GM12878 (cell line): ENCODE measurements around the gene C18orf54. TPM values are rescaled to one million over a fixed set of nuclear protein-coding genes. Genes with fewer than 3 reads are reported as not detected.

Experiments
- ATAC-seq: fragments of 200-7000 bp; cut with Tn5 transposase; 3 replicates; pipeline ENCODE4 v1.9.1; 2020; ENCODE audit warnings: mild to moderate bottlenecking, moderate library complexity
- BruUV-seq: library from RNA; stranded (reverse); fragments of 400-500 nt; replicated peaks from 2 replicates; lab custom pipeline; 2021; lab: Mats Ljungman, UMichigan
- CTCF ChIA-PET: fragments of 300-600 bp; sonication (Branson Sonifier 250); formaldehyde crosslinking; extraction: SDS; loops from one replicate; lab custom pipeline; 2021; ENCODE audit warnings: inconsistent platforms; lab: Yijun Ruan, JAX
- POLR2A ChIA-PET: fragments of 350-600 bp; formaldehyde crosslinking; extraction: SDS; loops from one replicate; lab custom pipeline; 2021; ENCODE audit warnings: inconsistent platforms; lab: Charles Lee
- RAD21 ChIA-PET: fragments of 300-600 bp; sonication (Branson Sonifier 250); formaldehyde crosslinking; loops from one replicate; lab custom pipeline; 2023; ENCODE audit warnings: antibody characterized with exemption; ENCODE audit not compliant: unreplicated experiment; lab: Charles Lee
- SMC1A ChIA-PET: fragments of 300-600 bp; sonication (Branson Sonifier 250); formaldehyde crosslinking; loops from one replicate; lab custom pipeline; 2023; ENCODE audit not compliant: unreplicated experiment, uncharacterized antibody; lab: Charles Lee
- DNase-seq: peaks from one replicate; pipeline ENCODE4 v3.0.0-alpha.2; 2011; ENCODE audit warnings: low read depth, low spot score
- FAIRE-seq: peaks from 3 replicates; lab custom pipeline; 2011; peaks lifted over from hg19 to GRCh38; lab: Jason Lieb, UNC
- H2AFZ ChIP-seq: 2 replicates; pipeline ENCODE4 v1.6.0; 2011; ENCODE audit warnings: low read depth, low read length, control low read depth; ENCODE audit not compliant: control insufficient read depth
- H3K27ac ChIP-seq: 2 replicates; pipeline ENCODE4 v1.5.1; 2011; ENCODE audit warnings: control low read depth; ENCODE audit not compliant: control insufficient read depth, insufficient read depth
- H3K27me3 ChIP-seq, 2 experiments: replicated peaks in 1 of 2; 2 replicates each; pipeline versions ENCODE4 v1.6.0 to v1.6.1; 2011; ENCODE audit warnings: low read length in 1 of 2; ENCODE audit not compliant: control insufficient read depth in 2 of 2, insufficient read depth in 2 of 2
- H3K36me3 ChIP-seq, 2 experiments: 2 replicates each; pipeline ENCODE4 v1.5.1; 2011; ENCODE audit warnings: low read length in 1 of 2; ENCODE audit not compliant: control insufficient read depth in 2 of 2, insufficient read depth in 2 of 2
- H3K4me1 ChIP-seq: 2 replicates; pipeline ENCODE4 v1.6.1; 2011; ENCODE audit warnings: mild to moderate bottlenecking, low read length, moderate library complexity, mixed read lengths; ENCODE audit not compliant: control insufficient read depth, insufficient read depth
- H3K4me2 ChIP-seq: 2 replicates; pipeline ENCODE4 v1.6.0; 2011; ENCODE audit warnings: control low read depth; ENCODE audit not compliant: control insufficient read depth, insufficient read depth
- H3K4me3 ChIP-seq: fragments of 200-600 bp; sonication (generic); 2 replicates; pipeline ENCODE4 v1.5.1; 2016
- H3K79me2 ChIP-seq: 2 replicates; pipeline ENCODE4 v1.6.0; 2011; ENCODE audit warnings: low read length; ENCODE audit not compliant: control insufficient read depth, insufficient read depth
- H3K9ac ChIP-seq: 2 replicates; pipeline ENCODE4 v1.8.0; 2011; ENCODE audit warnings: low read length, control low read depth, mixed read lengths; ENCODE audit not compliant: control insufficient read depth, insufficient read depth
- H3K9me3 ChIP-seq: replicated peaks from 3 replicates; pipeline ENCODE4 v1.5.1; 2011; ENCODE audit warnings: mild to moderate bottlenecking, low read length; ENCODE audit not compliant: control insufficient read depth, insufficient read depth
- H4K20me1 ChIP-seq: 2 replicates; pipeline ENCODE4 v1.6.0; 2011; ENCODE audit not compliant: control insufficient read depth, insufficient read depth
- CREB1 ChIP-seq: IDR thresholded peaks from 2 replicates; pipeline ENCODE4 v1.6.1; 2012; ENCODE audit warnings: low read depth, mild to moderate bottlenecking, inconsistent platforms
- KAT2A ChIP-seq: conservative IDR thresholded peaks from 2 replicates; pipeline ENCODE4 v1.6.1; 2011; ENCODE audit warnings: low read depth, low read length; ENCODE audit not compliant: control insufficient read depth
- MEF2B ChIP-seq: fragments of 450-650 bp; IDR thresholded peaks from 2 replicates; pipeline ENCODE4 v1.6.1; 2018; ENCODE audit warnings: mild to moderate bottlenecking, moderate library complexity; ENCODE audit not compliant: partially characterized antibody, poor library complexity, severe bottlenecking
- MTA3 ChIP-seq: IDR thresholded peaks from 2 replicates; pipeline ENCODE4 v1.6.1; 2012; ENCODE audit warnings: low read length, inconsistent platforms, borderline replicate concordance
- NR2C1 ChIP-seq: fragments of 450-650 bp; IDR thresholded peaks from 2 replicates; pipeline ENCODE4 v1.6.1; 2017; ENCODE audit warnings: antibody characterized with exemption, mild to moderate bottlenecking, moderate library complexity
- RBBP5 ChIP-seq: fragments of 200-600 bp; sonication (generic); conservative IDR thresholded peaks from 2 replicates; pipeline ENCODE4 v1.6.1; 2016
- TBL1XR1 ChIP-seq: IDR thresholded peaks from 2 replicates; pipeline ENCODE4 v1.6.1; 2012; ENCODE audit warnings: low read depth, low read length, improper control_type of control experiment
- ZNF622 ChIP-seq: fragments of 450-650 bp; IDR thresholded peaks from 2 replicates; pipeline ENCODE4 v1.6.1; 2017; ENCODE audit warnings: mild to moderate bottlenecking, inconsistent platforms
- WGBS: methylation state at CpG from one replicate; pipeline ENCODE4 v1.1.6; 2016; ENCODE audit warnings: low lambda C conversion rate; ENCODE audit not compliant: insufficient replicate concordance, insufficient coverage; ENCODE audit errors: missing lambda C conversion rate; 5-methylcytosine and 5-hydroxymethylcytosine counted together
- in situ Hi-C: fragments of 300-500 bp; cut with MboI; formaldehyde crosslinking; loops from 9 replicates; pipeline ENCODE4 v1.14.3; 2018; ENCODE audit warnings: mixed read lengths
- intact Hi-C: fragments of 100-400 bp; cut with micrococcal nuclease; formaldehyde crosslinking; loops from one replicate; pipeline ENCODE4 v1.14.2; 2022; ENCODE audit not compliant: unreplicated experiment
- polyA plus RNA-seq, 11 experiments: library from polyadenylated mRNA; depleted of rRNA in 4 of 11; unstranded in 6 of 11; stranded (reverse) in 5 of 11; fragments of >200 nt; fragmentation: Nextera tagmentation in 4 of 11; fragmentation: Illumina TruSeq in 1 of 11; extraction: Ambion mirVana in 4 of 11; extraction: Trizol in 1 of 11; gene quantifications; 1 replicate in 1 of 11; 2 replicates in 10 of 11; pipeline versions ENCODE4 v1.2.1 to v1.2.3, GENCODE V29; 2011 to 2016; ENCODE audit warnings: inconsistent platforms in 2 of 11, missing spikeins in 2 of 11, low read depth in 1 of 11
- total RNA-seq, 4 experiments: library from RNA; depleted of rRNA in 3 of 4; stranded (reverse); fragments of >200 nt in 3 of 4; fragmentation: Illumina TruSeq in 1 of 4; extraction: Trizol in 1 of 4; gene quantifications; 2 replicates each; pipeline versions ENCODE4 v1.2.1 to v1.2.3, GENCODE V29; 2013 to 2021
- TF ChIP-seq, protein P1 (sequence below): IDR thresholded peaks from 2 replicates; pipeline ENCODE4 v1.6.1; 2012; ENCODE audit warnings: low read depth, low read length, improper control_type of control experiment
- TF ChIP-seq, protein P2 (sequence below): fragments of 450-650 bp; conservative IDR thresholded peaks from 2 replicates; pipeline ENCODE4 v1.6.1; 2017; ENCODE audit warnings: mild to moderate bottlenecking, moderate library complexity
- TF ChIP-seq, protein P3 (sequence below): fragments of 450-650 bp; formaldehyde crosslinking; IDR thresholded peaks from 2 replicates; pipeline ENCODE4 v1.5.0; 2022; ENCODE audit warnings: mild to moderate bottlenecking, missing genetic modification characterization

The C18orf54 gene
- total and polyA plus RNA-seq, 10 of the 15 experiments (the other 5 are each of a cell fraction or from before 2014, with no cell fraction given), result 1.2 to 7.6 (median 2.8) TPM

DNA sequence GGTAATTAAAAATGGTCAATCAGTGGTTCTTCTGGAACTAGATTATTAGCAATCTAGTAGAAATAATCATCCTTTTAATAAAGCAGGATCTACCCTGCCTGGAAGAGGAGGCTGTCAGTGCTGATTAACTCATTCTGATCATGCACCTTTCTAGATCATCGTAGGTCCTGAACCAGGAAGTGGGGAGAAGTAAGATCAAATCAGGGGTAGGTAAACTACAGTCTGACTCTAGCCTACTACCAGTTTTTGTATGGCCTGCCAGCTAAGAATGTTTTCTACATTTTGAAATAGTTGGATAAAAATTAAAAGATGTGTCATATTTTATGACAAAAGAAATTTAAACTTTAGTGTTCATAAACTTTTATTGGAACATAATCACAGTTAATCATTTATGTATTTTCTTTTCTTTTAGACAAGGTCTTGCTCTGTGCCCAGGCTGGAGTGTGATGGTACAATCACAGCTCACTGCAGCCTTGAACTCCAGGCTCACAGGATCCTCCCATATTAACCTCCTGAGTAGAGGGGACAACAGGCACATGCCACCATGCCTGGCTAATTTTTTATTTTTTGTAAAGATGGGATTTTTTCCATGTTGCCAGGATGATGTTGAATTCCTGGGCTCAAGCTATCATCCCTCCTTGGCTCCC is 36.1 kb downstream of the C18orf54 start:
- TF ChIP-seq, protein P1, sequence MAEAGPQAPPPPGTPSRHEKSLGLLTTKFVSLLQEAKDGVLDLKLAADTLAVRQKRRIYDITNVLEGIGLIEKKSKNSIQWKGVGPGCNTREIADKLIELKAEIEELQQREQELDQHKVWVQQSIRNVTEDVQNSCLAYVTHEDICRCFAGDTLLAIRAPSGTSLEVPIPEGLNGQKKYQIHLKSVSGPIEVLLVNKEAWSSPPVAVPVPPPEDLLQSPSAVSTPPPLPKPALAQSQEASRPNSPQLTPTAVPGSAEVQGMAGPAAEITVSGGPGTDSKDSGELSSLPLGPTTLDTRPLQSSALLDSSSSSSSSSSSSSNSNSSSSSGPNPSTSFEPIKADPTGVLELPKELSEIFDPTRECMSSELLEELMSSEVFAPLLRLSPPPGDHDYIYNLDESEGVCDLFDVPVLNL, result no peak
- TF ChIP-seq, protein P2, sequence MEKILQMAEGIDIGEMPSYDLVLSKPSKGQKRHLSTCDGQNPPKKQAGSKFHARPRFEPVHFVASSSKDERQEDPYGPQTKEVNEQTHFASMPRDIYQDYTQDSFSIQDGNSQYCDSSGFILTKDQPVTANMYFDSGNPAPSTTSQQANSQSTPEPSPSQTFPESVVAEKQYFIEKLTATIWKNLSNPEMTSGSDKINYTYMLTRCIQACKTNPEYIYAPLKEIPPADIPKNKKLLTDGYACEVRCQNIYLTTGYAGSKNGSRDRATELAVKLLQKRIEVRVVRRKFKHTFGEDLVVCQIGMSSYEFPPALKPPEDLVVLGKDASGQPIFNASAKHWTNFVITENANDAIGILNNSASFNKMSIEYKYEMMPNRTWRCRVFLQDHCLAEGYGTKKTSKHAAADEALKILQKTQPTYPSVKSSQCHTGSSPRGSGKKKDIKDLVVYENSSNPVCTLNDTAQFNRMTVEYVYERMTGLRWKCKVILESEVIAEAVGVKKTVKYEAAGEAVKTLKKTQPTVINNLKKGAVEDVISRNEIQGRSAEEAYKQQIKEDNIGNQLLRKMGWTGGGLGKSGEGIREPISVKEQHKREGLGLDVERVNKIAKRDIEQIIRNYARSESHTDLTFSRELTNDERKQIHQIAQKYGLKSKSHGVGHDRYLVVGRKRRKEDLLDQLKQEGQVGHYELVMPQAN, result no peak
- TF ChIP-seq KAT2A, result no peak
- TF ChIP-seq TBL1XR1, result no peak
- no peak for TF ChIP-seq MTA3
- no peak for TF ChIP-seq CREB1
- no peak for TF ChIP-seq ZNF622
- TF ChIP-seq, protein P3, sequence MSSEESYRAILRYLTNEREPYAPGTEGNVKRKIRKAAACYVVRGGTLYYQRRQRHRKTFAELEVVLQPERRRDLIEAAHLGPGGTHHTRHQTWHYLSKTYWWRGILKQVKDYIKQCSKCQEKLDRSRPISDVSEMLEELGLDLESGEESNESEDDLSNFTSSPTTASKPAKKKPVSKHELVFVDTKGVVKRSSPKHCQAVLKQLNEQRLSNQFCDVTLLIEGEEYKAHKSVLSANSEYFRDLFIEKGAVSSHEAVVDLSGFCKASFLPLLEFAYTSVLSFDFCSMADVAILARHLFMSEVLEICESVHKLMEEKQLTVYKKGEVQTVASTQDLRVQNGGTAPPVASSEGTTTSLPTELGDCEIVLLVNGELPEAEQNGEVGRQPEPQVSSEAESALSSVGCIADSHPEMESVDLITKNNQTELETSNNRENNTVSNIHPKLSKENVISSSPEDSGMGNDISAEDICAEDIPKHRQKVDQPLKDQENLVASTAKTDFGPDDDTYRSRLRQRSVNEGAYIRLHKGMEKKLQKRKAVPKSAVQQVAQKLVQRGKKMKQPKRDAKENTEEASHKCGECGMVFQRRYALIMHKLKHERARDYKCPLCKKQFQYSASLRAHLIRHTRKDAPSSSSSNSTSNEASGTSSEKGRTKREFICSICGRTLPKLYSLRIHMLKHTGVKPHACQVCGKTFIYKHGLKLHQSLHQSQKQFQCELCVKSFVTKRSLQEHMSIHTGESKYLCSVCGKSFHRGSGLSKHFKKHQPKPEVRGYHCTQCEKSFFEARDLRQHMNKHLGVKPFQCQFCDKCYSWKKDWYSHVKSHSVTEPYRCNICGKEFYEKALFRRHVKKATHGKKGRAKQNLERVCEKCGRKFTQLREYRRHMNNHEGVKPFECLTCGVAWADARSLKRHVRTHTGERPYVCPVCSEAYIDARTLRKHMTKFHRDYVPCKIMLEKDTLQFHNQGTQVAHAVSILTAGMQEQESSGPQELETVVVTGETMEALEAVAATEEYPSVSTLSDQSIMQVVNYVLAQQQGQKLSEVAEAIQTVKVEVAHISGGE (CRISPR knock-in tag), result no peak
- TF ChIP-seq MEF2B, result no peak
- no peak for TF ChIP-seq RBBP5
- TF ChIP-seq NR2C1, result no peak
- CTCF ChIA-PET, result interaction anchor here (0.6 to 2.3 kb wide), 4 partner anchors 10 to 51 kb away, joined by 3 to 7 read pairs (median 5); no protein-coding TSS in a partner anchor
- intact Hi-C loops, result loop anchor here (1.0 to 5.0 kb wide), 3 partner anchors 169 to 589 kb away; partner anchors contain the start of gene MBD2
- Histone ChIP-seq H2AFZ (no peak overlapping the region), H3K9me3 (no peaks in the 10 kb centered on the region), H3K79me2 (no peaks in the 10 kb centered on the region), H3K27ac (no peak overlapping the region), H3K4me1 (peaks cover 5% of the 10 kb centered on the region), H3K36me3 (no peaks in the 10 kb centered on the region), H4K20me1 (no peaks in the 10 kb centered on the region), H3K4me3 (no peak overlapping the region), H3K9ac (no peak overlapping the region), H3K27me3 (no peaks in the 10 kb centered on the region), H3K4me2 (no peak overlapping the region)
- RAD21 ChIA-PET, result no interaction called here
- WGBS, result 0% methylated on average over 1 of the region's 1 CpG
- SMC1A ChIA-PET, result interaction anchor here (0.7 to 2.0 kb wide), 2 partner anchors 35 to 277 kb away, joined by 3 to 4 read pairs; no protein-coding TSS in a partner anchor
- DNase-seq (no peak), ATAC-seq (no peak), FAIRE-seq (no peak)
- in situ Hi-C loops, result no loop called here
- POLR2A ChIA-PET, result no interaction called here
- BruUV-seq, result no TSS peak
